Endodermal cell (in vitro differentiated cells): Measurements from ENCODE around the gene SH2D6. TPM values are rescaled to one million over a fixed set of nuclear protein-coding genes. Genes with fewer than 3 reads are reported as not detected.
"Not testable (repeated sequence)": the region's sequence is repeated elsewhere in the genome, so short reads cannot be mapped to it uniquely, and the experiment has no call there.

ENCODE experiments used
- DNase-seq: peaks from one replicate; pipeline ENCODE4 v3.0.0-alpha.2; 2017
- H3K27ac ChIP-seq: 2 replicates; pipeline ENCODE4 v1.5.1; 2013; ENCODE audit warnings: mild to moderate bottlenecking, low read depth, low read length, moderate library complexity
- H3K27me3 ChIP-seq: 2 replicates; pipeline ENCODE4 v1.6.1; 2013; ENCODE audit warnings: mild to moderate bottlenecking, low read length, moderate library complexity; ENCODE audit not compliant: insufficient read depth, control insufficient read depth, poor library complexity, severe bottlenecking
- H3K36me3 ChIP-seq: 2 replicates; pipeline ENCODE4 v1.7.0; 2013; ENCODE audit warnings: mild to moderate bottlenecking, low read length, moderate library complexity; ENCODE audit not compliant: control insufficient read depth, insufficient read depth
- H3K4me1 ChIP-seq: one replicate; pipeline ENCODE4 v1.7.0; 2013; ENCODE audit warnings: low read length; ENCODE audit not compliant: control insufficient read depth, insufficient read depth
- H3K4me3 ChIP-seq: 2 replicates; pipeline ENCODE4 v1.5.1; 2013; ENCODE audit warnings: mild to moderate bottlenecking, low read length, moderate library complexity
- H3K9ac ChIP-seq: 2 replicates; pipeline ENCODE4 v1.6.1; 2013; ENCODE audit warnings: mild to moderate bottlenecking, low read length, moderate library complexity; ENCODE audit not compliant: poor library complexity, severe bottlenecking; ENCODE audit errors: extremely low read depth
- H3K9me3 ChIP-seq: 2 replicates; pipeline ENCODE4 v1.6.1; 2013; ENCODE audit warnings: mild to moderate bottlenecking, low read length, moderate library complexity; ENCODE audit not compliant: control insufficient read depth
- H3K27ac Mint-ChIP-seq: 2 replicates; pipeline ENCODE4 v1.8.0; 2020; ENCODE audit warnings: mixed read lengths
- H3K27me3 Mint-ChIP-seq: 2 replicates; pipeline ENCODE4 v1.8.0; 2021; ENCODE audit warnings: mild to moderate bottlenecking, mixed read lengths; ENCODE audit not compliant: insufficient read depth
- H3K36me3 Mint-ChIP-seq: 2 replicates; pipeline ENCODE4 v1.8.0; 2020; ENCODE audit warnings: low read depth, mixed read lengths
- H3K4me1 Mint-ChIP-seq: 2 replicates; pipeline ENCODE4 v1.8.0; 2020; ENCODE audit warnings: mixed read lengths
- H3K4me3 Mint-ChIP-seq: 2 replicates; pipeline ENCODE4 v1.8.0; 2020; ENCODE audit warnings: mild to moderate bottlenecking, moderate library complexity, mixed read lengths
- H3K9me3 Mint-ChIP-seq: 2 replicates; pipeline ENCODE4 v1.8.0; 2020; ENCODE audit warnings: mild to moderate bottlenecking, mixed read lengths
- WGBS, 2 experiments: methylation state at CpG; one replicate each; pipeline versions ENCODE4 v1.1.5 to v1.1.7; 2013; ENCODE audit warnings: missing lambda C conversion rate in 2 of 2, mixed read lengths in 1 of 2; ENCODE audit not compliant: insufficient coverage in 1 of 2, insufficient read length in 1 of 2; 5-methylcytosine and 5-hydroxymethylcytosine counted together
- total RNA-seq, 2 donors: library from RNA; stranded (reverse); fragmentation: NEBNext Ultra II Directional in 1 of 2; extraction: Animal tissue kit (Norgen Biotek cat#: 25700) in 1 of 2; gene quantifications; 2 replicates in 1 of 2; 3 replicates in 1 of 2; pipeline ENCODE4 v1.2.1, GENCODE V29; 2021
- TF ChIP-seq, protein P1 (sequence below): fragments of 200-600 bp; sonication (generic); conservative IDR thresholded peaks from 2 replicates; pipeline ENCODE4 v1.5.0; 2021; ENCODE audit warnings: antibody characterized with exemption, mild to moderate bottlenecking

Gene SH2D6
- total RNA-seq, 2 donors from 2014 or later, result 0.68 to 1.1 TPM

- Histone ChIP-seq H3K4me3 (no peak overlapping the region), H3K9me3 (no peaks in the 10 kb centered on the region), H3K9ac (no peak overlapping the region), H3K27me3 (no peaks in the 10 kb centered on the region), H3K4me1 (no peaks in the 10 kb centered on the region), H3K36me3 (no peaks in the 10 kb centered on the region), H3K27ac (no peak overlapping the region)
- H3K4me1 Mint-ChIP-seq, result peaks cover 16% of the 10 kb centered on the region
- no peaks in the 10 kb centered on the region for H3K36me3 Mint-ChIP-seq
- H3K9me3 Mint-ChIP-seq, result peaks cover under 1% of the 10 kb centered on the region
- H3K4me3 Mint-ChIP-seq, result no peak overlapping the region
- H3K27ac Mint-ChIP-seq, result no peak overlapping the region
- no peaks in the 10 kb centered on the region for H3K27me3 Mint-ChIP-seq
- no peak for DNase-seq
- WGBS, 2 experiments, result 94 to 100% methylated on average over 1 to 2 of the region's 2 CpGs
- TF ChIP-seq, protein P1, sequence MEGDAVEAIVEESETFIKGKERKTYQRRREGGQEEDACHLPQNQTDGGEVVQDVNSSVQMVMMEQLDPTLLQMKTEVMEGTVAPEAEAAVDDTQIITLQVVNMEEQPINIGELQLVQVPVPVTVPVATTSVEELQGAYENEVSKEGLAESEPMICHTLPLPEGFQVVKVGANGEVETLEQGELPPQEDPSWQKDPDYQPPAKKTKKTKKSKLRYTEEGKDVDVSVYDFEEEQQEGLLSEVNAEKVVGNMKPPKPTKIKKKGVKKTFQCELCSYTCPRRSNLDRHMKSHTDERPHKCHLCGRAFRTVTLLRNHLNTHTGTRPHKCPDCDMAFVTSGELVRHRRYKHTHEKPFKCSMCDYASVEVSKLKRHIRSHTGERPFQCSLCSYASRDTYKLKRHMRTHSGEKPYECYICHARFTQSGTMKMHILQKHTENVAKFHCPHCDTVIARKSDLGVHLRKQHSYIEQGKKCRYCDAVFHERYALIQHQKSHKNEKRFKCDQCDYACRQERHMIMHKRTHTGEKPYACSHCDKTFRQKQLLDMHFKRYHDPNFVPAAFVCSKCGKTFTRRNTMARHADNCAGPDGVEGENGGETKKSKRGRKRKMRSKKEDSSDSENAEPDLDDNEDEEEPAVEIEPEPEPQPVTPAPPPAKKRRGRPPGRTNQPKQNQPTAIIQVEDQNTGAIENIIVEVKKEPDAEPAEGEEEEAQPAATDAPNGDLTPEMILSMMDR, result no peak
Measured at GRCh38 chr2:85477884-85478283, 59.4 kb downstream of the SH2D6 start.

DNA sequence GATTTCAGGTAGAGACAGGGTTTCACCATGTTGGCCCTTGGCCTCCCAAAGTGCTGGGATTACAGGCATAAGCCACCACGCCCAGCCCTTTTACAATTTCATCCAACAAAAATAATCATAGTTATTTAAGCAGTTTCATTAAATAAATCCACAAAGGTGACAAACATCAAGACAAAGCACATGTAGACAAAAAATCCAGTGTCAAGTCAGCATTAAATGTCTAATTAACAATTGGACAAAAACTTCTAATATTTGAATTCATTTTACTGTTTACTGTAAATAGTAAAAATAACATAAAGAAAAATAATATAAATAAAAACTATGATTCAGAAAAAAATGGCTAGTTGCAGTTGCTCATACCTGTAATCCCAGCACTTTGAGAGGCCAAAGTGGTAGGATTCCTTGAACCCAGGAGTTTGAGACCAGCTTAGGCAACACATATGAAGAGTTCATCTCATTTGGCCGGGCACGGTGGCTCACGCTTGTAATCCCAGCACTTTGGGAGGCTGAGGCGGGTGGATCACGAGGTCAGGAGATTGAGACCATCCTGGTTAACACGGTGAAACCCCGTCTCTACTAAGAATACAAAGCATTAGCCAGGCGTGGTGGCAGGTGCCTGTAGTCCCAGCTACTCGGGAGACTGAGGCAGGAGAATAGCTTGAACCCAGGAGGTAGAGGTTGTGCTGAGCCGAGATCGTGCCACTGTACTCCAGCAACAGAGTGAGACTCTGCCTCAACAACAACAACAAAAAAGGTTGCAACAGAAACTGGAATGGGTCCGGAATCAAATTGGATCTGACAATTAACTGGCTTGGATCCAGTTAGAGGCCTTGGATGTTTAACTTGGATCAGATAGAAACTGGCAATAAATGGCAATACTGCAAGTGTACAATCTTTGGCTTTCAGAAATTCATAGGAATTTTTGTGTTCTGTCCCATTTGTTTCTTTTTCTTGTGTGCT is 63.6 kb downstream of the SH2D6 start:
- no peak overlapping the region for H3K4me3 Mint-ChIP-seq
- H3K4me3 ChIP-seq, result no peak overlapping the region
- TF ChIP-seq, protein P1, result no peak
- H3K9me3 Mint-ChIP-seq, result peaks cover 17% of the 10 kb centered on the region
- H3K27ac Mint-ChIP-seq, result no peak overlapping the region
- H3K27ac ChIP-seq, result no peak overlapping the region
- no peaks in the 10 kb centered on the region for H3K9me3 ChIP-seq
- no peak for DNase-seq
- no peaks in the 10 kb centered on the region for H3K27me3 ChIP-seq
- WGBS, 2 experiments, result 81 to 91% methylated on average over 11 to 13 of the region's 13 CpGs
- no peaks in the 10 kb centered on the region for H3K36me3 ChIP-seq
- H3K9ac ChIP-seq, result no peak overlapping the region
- peaks cover 3% of the 10 kb centered on the region for H3K36me3 Mint-ChIP-seq
- no peaks in the 10 kb centered on the region for H3K4me1 ChIP-seq
- H3K4me1 Mint-ChIP-seq, result peaks cover 11% of the 10 kb centered on the region
- H3K27me3 Mint-ChIP-seq, result peaks cover 2% of the 10 kb centered on the region

DNA sequence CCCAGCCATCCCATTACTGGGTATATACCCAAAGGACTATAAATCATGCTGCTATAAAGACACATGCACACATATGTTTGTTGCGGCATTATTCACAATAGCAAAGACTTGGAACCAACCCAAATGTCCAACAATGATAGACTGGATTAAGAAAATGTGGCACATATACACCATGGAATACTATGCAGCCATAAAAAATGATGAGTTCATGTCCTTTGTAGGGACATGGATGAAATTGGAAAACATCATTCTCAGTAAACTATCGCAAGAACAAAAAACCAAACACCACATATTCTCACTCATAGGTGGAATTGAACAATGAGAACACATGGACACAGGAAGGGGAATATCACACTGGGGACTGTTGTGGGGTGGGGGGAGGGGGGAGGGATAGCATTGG is 66.1 kb downstream of the SH2D6 start:
- not testable (repeated sequence) for H3K9me3 ChIP-seq, DNase-seq, H3K4me1 ChIP-seq, H3K27me3 ChIP-seq, H3K36me3 ChIP-seq, H3K4me3 Mint-ChIP-seq, H3K27ac Mint-ChIP-seq, H3K4me1 Mint-ChIP-seq, H3K9ac ChIP-seq, H3K27ac ChIP-seq, H3K36me3 Mint-ChIP-seq, H3K4me3 ChIP-seq, H3K27me3 Mint-ChIP-seq
- H3K9me3 Mint-ChIP-seq, result peaks cover 21% of the 10 kb centered on the region
- no CpG with 5 or more reads among the region's 2 CpGs for WGBS, 2 experiments
